Trophoblast cell (in vitro differentiated cells and primary cell): Measurements from ENCODE around the gene RPL35A.
"Not testable (repeated sequence)": the region's sequence is repeated elsewhere in the genome, so short reads cannot be mapped to it uniquely, and the experiment has no call there.

Experiments used
- DNase-seq, 2 donors: peaks; one replicate each; pipeline ENCODE4 v3.0.0-alpha.2; 2016
- H2AFZ ChIP-seq: 2 replicates; pipeline ENCODE4 v1.6.1; 2013; ENCODE audit warnings: low read length, moderate library complexity, mild to moderate bottlenecking; ENCODE audit not compliant: insufficient read depth, poor library complexity
- H2AK5ac ChIP-seq: 2 replicates; pipeline ENCODE4 v1.6.1; 2013; ENCODE audit warnings: mild to moderate bottlenecking, low read length
- H2BK120ac ChIP-seq: 2 replicates; pipeline ENCODE4 v1.6.1; 2013; ENCODE audit warnings: low read length, mild to moderate bottlenecking, moderate library complexity; ENCODE audit not compliant: insufficient read depth, poor library complexity
- H2BK12ac ChIP-seq: 2 replicates; pipeline ENCODE4 v1.6.1; 2013; ENCODE audit warnings: mild to moderate bottlenecking, low read length, moderate library complexity
- H2BK5ac ChIP-seq: 2 replicates; pipeline ENCODE4 v1.6.1; 2013; ENCODE audit warnings: low read length, low read depth, moderate library complexity, mild to moderate bottlenecking; ENCODE audit not compliant: poor library complexity
- H3K14ac ChIP-seq: 2 replicates; pipeline ENCODE4 v1.6.1; 2013; ENCODE audit warnings: mild to moderate bottlenecking, low read length
- H3K18ac ChIP-seq: 2 replicates; pipeline ENCODE4 v1.6.1; 2013; ENCODE audit warnings: mild to moderate bottlenecking, low read length
- H3K23ac ChIP-seq: 2 replicates; pipeline ENCODE4 v1.6.1; 2013; ENCODE audit warnings: low read length
- H3K27ac ChIP-seq: 2 replicates; pipeline ENCODE4 v1.5.1; 2013; ENCODE audit warnings: low read depth, mild to moderate bottlenecking, inconsistent platforms, low read length, moderate library complexity
- H3K27me3 ChIP-seq: 2 replicates; pipeline ENCODE4 v1.6.1; 2013; ENCODE audit warnings: inconsistent platforms, mild to moderate bottlenecking, low read length, moderate library complexity; ENCODE audit not compliant: insufficient read depth
- H3K36me3 ChIP-seq, 2 experiments: 1 replicate in 1 of 2; 2 replicates in 1 of 2; pipeline ENCODE4 v1.6.1; 2013; ENCODE audit warnings: low read length in 2 of 2, mild to moderate bottlenecking in 2 of 2, moderate library complexity in 1 of 2; ENCODE audit not compliant: insufficient read depth in 2 of 2, control insufficient read depth in 1 of 2
- H3K4ac ChIP-seq: 2 replicates; pipeline ENCODE4 v1.6.1; 2013; ENCODE audit warnings: low read depth, mild to moderate bottlenecking, low read length, moderate library complexity
- H3K4me1 ChIP-seq, 2 experiments: 1 replicate in 1 of 2; 2 replicates in 1 of 2; pipeline ENCODE4 v1.6.1; 2013; ENCODE audit warnings: low read length in 2 of 2, mild to moderate bottlenecking in 2 of 2, moderate library complexity in 1 of 2; ENCODE audit not compliant: insufficient read depth in 2 of 2, control insufficient read depth in 1 of 2
- H3K4me2 ChIP-seq: 2 replicates; pipeline ENCODE4 v1.6.1; 2013; ENCODE audit warnings: inconsistent platforms, mild to moderate bottlenecking, low read length, moderate library complexity
- H3K4me3 ChIP-seq: 2 replicates; pipeline ENCODE4 v1.5.1; 2013; ENCODE audit warnings: mild to moderate bottlenecking, low read depth, low read length, inconsistent platforms
- H3K79me1 ChIP-seq: one replicate; pipeline ENCODE4 v1.6.1; 2013; ENCODE audit warnings: low read length
- H3K79me2 ChIP-seq: 2 replicates; pipeline ENCODE4 v1.6.1; 2013; ENCODE audit warnings: low read length, mild to moderate bottlenecking; ENCODE audit not compliant: control insufficient read depth, insufficient read depth, poor library complexity
- H3K9ac ChIP-seq: 2 replicates; pipeline ENCODE4 v1.6.1; 2013; ENCODE audit warnings: mild to moderate bottlenecking, low read length
- H3K9me3 ChIP-seq: 2 replicates; pipeline ENCODE4 v1.6.1; 2013; ENCODE audit warnings: low read depth, mild to moderate bottlenecking, control low read depth, inconsistent platforms, low read length; ENCODE audit not compliant: insufficient read depth
- H4K12ac ChIP-seq: 2 replicates; pipeline ENCODE4 v1.6.1; 2013; ENCODE audit warnings: low read depth, mild to moderate bottlenecking, low read length, moderate library complexity
- H4K8ac ChIP-seq: 2 replicates; pipeline ENCODE4 v1.6.1; 2013; ENCODE audit warnings: low read depth, mild to moderate bottlenecking, low read length, moderate library complexity
- H4K91ac ChIP-seq: one replicate; pipeline ENCODE4 v1.6.1; 2013; ENCODE audit warnings: low read depth, mild to moderate bottlenecking, low read length, moderate library complexity
- WGBS: extraction: QIAGEN DNeasy Blood & Tissue Kit; methylation state at CpG from one replicate; pipeline ENCODE4 v1.1.7; 2013; ENCODE audit warnings: missing lambda C conversion rate; ENCODE audit not compliant: insufficient read length, insufficient coverage; ENCODE audit errors: extremely low coverage; 5-methylcytosine and 5-hydroxymethylcytosine counted together

The RPL35A gene

GRCh38 chr3:197913641-197914380 lies 36.2 kb upstream of the RPL35A start:
- H3K4ac ChIP-seq: no peak overlapping the region
- no peak overlapping the region for H3K23ac ChIP-seq
- H4K12ac ChIP-seq: no peak overlapping the region
- H3K36me3 ChIP-seq: no peaks in the 10 kb centered on the region
- H3K18ac ChIP-seq: no peak overlapping the region
- no peak overlapping the region for H3K4me3 ChIP-seq
- DNase-seq: no peak
- H2BK5ac ChIP-seq: no peak overlapping the region
- H2AFZ ChIP-seq: no peak overlapping the region
- H4K8ac ChIP-seq: no peak overlapping the region
- H3K4me2 ChIP-seq: no peak overlapping the region
- no peak overlapping the region for H3K14ac ChIP-seq
- H3K79me1 ChIP-seq: no peaks in the 10 kb centered on the region
- H3K9me3 ChIP-seq: no peaks in the 10 kb centered on the region
- no peaks in the 10 kb centered on the region for H3K27me3 ChIP-seq
- H2BK12ac ChIP-seq: no peak overlapping the region
- H3K9ac ChIP-seq: no peak overlapping the region
- no peak overlapping the region for H3K27ac ChIP-seq
- no peaks in the 10 kb centered on the region for H3K4me1 ChIP-seq
- WGBS: no CpG with 5 or more reads among the region's 12 CpGs
- no peak overlapping the region for H2AK5ac ChIP-seq
- no peak overlapping the region for H2BK120ac ChIP-seq
- no peak overlapping the region for H4K91ac ChIP-seq
- no peaks in the 10 kb centered on the region for H3K79me2 ChIP-seq

GRCh38 chr3:197921429-197922275 lies 28.3 kb upstream of the RPL35A start:
- H2BK5ac ChIP-seq, H3K79me1 ChIP-seq, H2BK120ac ChIP-seq, H3K18ac ChIP-seq, H3K14ac ChIP-seq, H3K79me2 ChIP-seq, H3K4me2 ChIP-seq, H3K4me3 ChIP-seq, H2AK5ac ChIP-seq, H3K27me3 ChIP-seq, H3K9me3 ChIP-seq, H3K4ac ChIP-seq, H3K4me1 ChIP-seq, H4K12ac ChIP-seq, H4K91ac ChIP-seq, H3K23ac ChIP-seq, H2BK12ac ChIP-seq, H3K27ac ChIP-seq, H4K8ac ChIP-seq, H3K9ac ChIP-seq, H3K36me3 ChIP-seq, DNase-seq, H2AFZ ChIP-seq: not testable (repeated sequence)
- no CpG with 5 or more reads among the region's 24 CpGs for WGBS

- Histone ChIP-seq H3K4ac (no peak overlapping the region), H3K9ac (no peak overlapping the region), H3K4me3 (no peak overlapping the region), H3K4me1 (no peaks in the 10 kb centered on the region), H3K4me2 (no peak overlapping the region), H3K79me1 (no peaks in the 10 kb centered on the region), H3K27me3 (no peaks in the 10 kb centered on the region), H3K18ac (no peak overlapping the region), H2BK5ac (no peak overlapping the region), H3K9me3 (no peaks in the 10 kb centered on the region), H3K36me3 (no peaks in the 10 kb centered on the region), H3K14ac (no peak overlapping the region), H4K12ac (no peak overlapping the region), H4K8ac (no peak overlapping the region), H3K27ac (no peak overlapping the region), H2BK120ac (no peak overlapping the region), H3K79me2 (no peaks in the 10 kb centered on the region), H2AK5ac (no peak overlapping the region), H2AFZ (no peak overlapping the region), H3K23ac (no peak overlapping the region), H2BK12ac (no peak overlapping the region), H4K91ac (no peak overlapping the region)
- no CpG with 5 or more reads among the region's 7 CpGs for WGBS
- no peak for DNase-seq
These were observed 23.6 kb upstream of the RPL35A start for GRCh38 chr3:197926418-197926817.

GRCh38 chr3:197927578-197927977 lies 22.4 kb upstream of the RPL35A start:
- not testable (repeated sequence) for H4K8ac ChIP-seq, H3K79me2 ChIP-seq, H2BK5ac ChIP-seq, H3K27me3 ChIP-seq, H2BK120ac ChIP-seq, H2AFZ ChIP-seq, H3K9me3 ChIP-seq, H3K79me1 ChIP-seq, H2BK12ac ChIP-seq, H3K4me1 ChIP-seq, H3K9ac ChIP-seq, H3K27ac ChIP-seq, H3K4me3 ChIP-seq, H3K18ac ChIP-seq, H4K12ac ChIP-seq, H3K23ac ChIP-seq, DNase-seq, H2AK5ac ChIP-seq, H4K91ac ChIP-seq, H3K4ac ChIP-seq, H3K36me3 ChIP-seq, H3K14ac ChIP-seq, H3K4me2 ChIP-seq
- WGBS: no CpG with 5 or more reads among the region's 3 CpGs
